K562 (cell line): ENCODE results near the gene RHD. TPM values are rescaled to one million over a fixed set of nuclear protein-coding genes. Genes with fewer than 3 reads are reported as not detected.

Source experiments
- ASH1L ChIP-seq: fragments of 450-650 bp; IDR thresholded peaks from 2 replicates; pipeline ENCODE4 v1.6.1; 2018; ENCODE audit warnings: borderline replicate concordance, mild to moderate bottlenecking, low read depth; ENCODE audit not compliant: partially characterized antibody
- MLX ChIP-seq, 2 experiments: fragments of 450-650 bp in 1 of 2; sonication (generic) in 1 of 2; formaldehyde crosslinking; conservative IDR thresholded peaks; 2 replicates each; pipeline versions ENCODE4 v1.4.0 to v1.8.1; 2020 to 2022; ENCODE audit warnings: mild to moderate bottlenecking in 1 of 2, missing genetic modification reagents in 1 of 2
- MYBL2 ChIP-seq, 2 experiments: fragments of 450-650 bp in 1 of 2; sonication (generic) in 1 of 2; formaldehyde crosslinking in 1 of 2; IDR thresholded peaks; 2 replicates each; pipeline versions ENCODE4 v1.6.1 to v1.8.1; 2017 to 2022; ENCODE audit warnings: borderline replicate concordance in 1 of 2, inconsistent platforms in 1 of 2, low read depth in 1 of 2, mild to moderate bottlenecking in 1 of 2, missing genetic modification reagents in 1 of 2, moderate library complexity in 1 of 2
- NELFE ChIP-seq: IDR thresholded peaks from 2 replicates; pipeline ENCODE4 v1.6.1; 2011; ENCODE audit warnings: mild to moderate bottlenecking; ENCODE audit not compliant: insufficient read depth, insufficient read length
- TAF7 ChIP-seq: fragments of 450-650 bp; IDR thresholded peaks from 2 replicates; pipeline ENCODE4 v1.6.1; 2016; ENCODE audit warnings: missing genetic modification characterization, missing compliant biosample characterization
- THRB ChIP-seq: fragments of 450-650 bp; formaldehyde crosslinking; conservative IDR thresholded peaks from 2 replicates; pipeline ENCODE4 v1.4.0; 2022; ENCODE audit warnings: mild to moderate bottlenecking, missing genetic modification characterization
- ZNF121 ChIP-seq: sonication (generic); formaldehyde crosslinking; conservative IDR thresholded peaks from 2 replicates; pipeline ENCODE4 v1.8.0; 2022; ENCODE audit warnings: missing genetic modification reagents
- ZNF184 ChIP-seq: sonication (generic); formaldehyde crosslinking; IDR thresholded peaks from 2 replicates; pipeline ENCODE4 v1.5.0; 2020; ENCODE audit warnings: missing genetic modification reagents
- ZNF197 ChIP-seq: fragments of 200-800 bp; sonication (Bioruptor generic); IDR thresholded peaks from 2 replicates; pipeline ENCODE4 v1.6.1; 2016; ENCODE audit warnings: low read depth, missing genetic modification characterization, missing compliant biosample characterization
- ZNF395 ChIP-seq: fragments of 200-800 bp; sonication (Bioruptor generic); IDR thresholded peaks from 2 replicates; pipeline ENCODE4 v1.6.1; 2017; ENCODE audit warnings: missing genetic modification characterization, missing compliant biosample characterization
- ZSCAN32 ChIP-seq: fragments of 450-650 bp; formaldehyde crosslinking; IDR thresholded peaks from 2 replicates; pipeline ENCODE4 v1.4.0; 2020; ENCODE audit warnings: mild to moderate bottlenecking, moderate library complexity
- polyA plus RNA-seq, 8 experiments: library from polyadenylated mRNA; depleted of rRNA in 4 of 8; stranded (reverse) in 5 of 8; unstranded in 3 of 8; fragments of >200 nt; fragmentation: Nextera tagmentation in 2 of 8; fragmentation: Illumina TruSeq in 1 of 8; extraction: Ambion mirVana in 2 of 8; extraction: Trizol in 1 of 8; gene quantifications; 2 replicates each; pipeline versions ENCODE4 v1.2.1 to v1.2.3, GENCODE V29; 2011 to 2014; ENCODE audit warnings: inconsistent platforms in 1 of 8, missing spikeins in 1 of 8
- total RNA-seq, 7 experiments: library from RNA; depleted of rRNA in 6 of 7; stranded (reverse); fragments of >200 nt in 6 of 7; fragmentation: Illumina TruSeq in 2 of 7; extraction: Trizol in 2 of 7; gene quantifications; 2 replicates each; pipeline versions ENCODE4 v1.2.1 to v1.2.3, GENCODE V29; 2011 to 2021; ENCODE audit warnings: low replicate concordance in 1 of 7
- TF ChIP-seq, protein P1 (sequence below): fragments of 450-650 bp; IDR thresholded peaks from 2 replicates; pipeline ENCODE4 v1.7.1; 2018; ENCODE audit warnings: mild to moderate bottlenecking, low read depth; ENCODE audit not compliant: partially characterized antibody
- TF ChIP-seq, protein P2 (sequence below): fragments of 250-450 bp; sonication (Bioruptor Pico); IDR thresholded peaks from 2 replicates; pipeline ENCODE4 v1.8.0; 2022; ENCODE audit warnings: inconsistent platforms

Gene RHD
- total and polyA plus RNA-seq, 9 of the 15 experiments (the other 6 are each of a cell fraction or from before 2014, with no cell fraction given) = 8.8 to 32.4 (median 15.0) TPM

DNA sequence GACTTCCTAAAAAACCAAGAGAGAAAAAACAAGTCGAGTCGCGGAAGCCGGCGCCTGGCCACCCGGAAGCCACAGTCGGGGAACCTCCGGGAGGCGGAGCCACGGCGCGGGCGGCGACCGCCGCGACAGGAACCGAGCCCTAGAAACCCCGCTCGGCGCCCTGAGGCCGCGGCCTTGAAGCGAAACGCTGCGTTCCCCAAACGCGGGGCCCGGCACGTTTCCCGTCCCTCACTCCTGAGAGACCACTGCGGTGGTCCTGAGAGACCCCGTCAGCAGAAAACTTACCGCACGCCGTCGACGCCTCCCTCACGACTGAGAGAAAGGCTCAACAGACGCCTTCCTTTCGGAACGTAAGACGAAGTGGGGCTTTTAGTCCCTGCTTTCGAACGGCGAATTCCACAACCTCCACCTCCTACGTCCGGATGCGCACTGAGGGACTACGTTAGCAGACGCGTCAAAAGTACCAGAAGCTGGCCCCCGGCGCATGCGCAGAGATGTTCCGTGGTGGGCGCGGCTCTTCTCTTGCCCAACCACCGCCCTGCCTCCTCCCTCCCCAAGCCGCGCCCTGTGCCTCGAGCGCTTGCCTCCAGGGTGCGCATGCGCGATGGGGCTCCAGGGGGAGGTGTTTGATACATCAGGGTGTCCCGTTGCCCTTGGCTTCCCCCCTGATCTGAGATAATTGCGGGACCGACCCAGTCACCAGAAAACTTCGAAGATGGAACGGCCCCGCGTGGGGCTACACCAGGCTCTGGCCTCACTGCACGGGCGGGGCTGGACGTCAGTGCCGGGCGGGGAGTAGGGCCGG is 25.1 kb upstream of the RHD start, which contains the start of gene RSRP1 (continued):
- TF ChIP-seq, protein P1, sequence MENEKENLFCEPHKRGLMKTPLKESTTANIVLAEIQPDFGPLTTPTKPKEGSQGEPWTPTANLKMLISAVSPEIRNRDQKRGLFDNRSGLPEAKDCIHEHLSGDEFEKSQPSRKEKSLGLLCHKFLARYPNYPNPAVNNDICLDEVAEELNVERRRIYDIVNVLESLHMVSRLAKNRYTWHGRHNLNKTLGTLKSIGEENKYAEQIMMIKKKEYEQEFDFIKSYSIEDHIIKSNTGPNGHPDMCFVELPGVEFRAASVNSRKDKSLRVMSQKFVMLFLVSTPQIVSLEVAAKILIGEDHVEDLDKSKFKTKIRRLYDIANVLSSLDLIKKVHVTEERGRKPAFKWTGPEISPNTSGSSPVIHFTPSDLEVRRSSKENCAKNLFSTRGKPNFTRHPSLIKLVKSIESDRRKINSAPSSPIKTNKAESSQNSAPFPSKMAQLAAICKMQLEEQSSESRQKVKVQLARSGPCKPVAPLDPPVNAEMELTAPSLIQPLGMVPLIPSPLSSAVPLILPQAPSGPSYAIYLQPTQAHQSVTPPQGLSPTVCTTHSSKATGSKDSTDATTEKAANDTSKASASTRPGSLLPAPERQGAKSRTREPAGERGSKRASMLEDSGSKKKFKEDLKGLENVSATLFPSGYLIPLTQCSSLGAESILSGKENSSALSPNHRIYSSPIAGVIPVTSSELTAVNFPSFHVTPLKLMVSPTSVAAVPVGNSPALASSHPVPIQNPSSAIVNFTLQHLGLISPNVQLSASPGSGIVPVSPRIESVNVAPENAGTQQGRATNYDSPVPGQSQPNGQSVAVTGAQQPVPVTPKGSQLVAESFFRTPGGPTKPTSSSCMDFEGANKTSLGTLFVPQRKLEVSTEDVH = peak; percentile 63
- peak; percentile 95 for TF ChIP-seq THRB
- peak; percentile 25 for TF ChIP-seq ZNF395 (CRISPR knock-in tag)
- no peak for TF ChIP-seq ZNF197 (CRISPR knock-in tag)
- no peak for TF ChIP-seq ASH1L
- no peak for TF ChIP-seq ZNF121
- TF ChIP-seq MLX (CRISPR knock-in tag; conservative IDR thresholded peaks at IDR 0.05) = peak in 1 of 2 experiments; percentile 94; a peak in 2 of 4 replicates
- TF ChIP-seq ZSCAN32 (CRISPR knock-in tag) = peak; percentile 64; the same call in 1 of the 2 replicates
- TF ChIP-seq MYBL2 (IDR thresholded peaks at IDR 0.05; ENCODE audit: low read depth) = no peak
- TF ChIP-seq MYBL2 (CRISPR knock-in tag; IDR thresholded peaks at IDR 0.05; ENCODE audit: borderline replicate concordance) = peak; percentile 24; the same call in 1 of the 2 replicates
- no peak for TF ChIP-seq NELFE
- TF ChIP-seq ZNF184 = no peak
- peak; percentile 95 for TF ChIP-seq TAF7 (tag)
- TF ChIP-seq, protein P2, sequence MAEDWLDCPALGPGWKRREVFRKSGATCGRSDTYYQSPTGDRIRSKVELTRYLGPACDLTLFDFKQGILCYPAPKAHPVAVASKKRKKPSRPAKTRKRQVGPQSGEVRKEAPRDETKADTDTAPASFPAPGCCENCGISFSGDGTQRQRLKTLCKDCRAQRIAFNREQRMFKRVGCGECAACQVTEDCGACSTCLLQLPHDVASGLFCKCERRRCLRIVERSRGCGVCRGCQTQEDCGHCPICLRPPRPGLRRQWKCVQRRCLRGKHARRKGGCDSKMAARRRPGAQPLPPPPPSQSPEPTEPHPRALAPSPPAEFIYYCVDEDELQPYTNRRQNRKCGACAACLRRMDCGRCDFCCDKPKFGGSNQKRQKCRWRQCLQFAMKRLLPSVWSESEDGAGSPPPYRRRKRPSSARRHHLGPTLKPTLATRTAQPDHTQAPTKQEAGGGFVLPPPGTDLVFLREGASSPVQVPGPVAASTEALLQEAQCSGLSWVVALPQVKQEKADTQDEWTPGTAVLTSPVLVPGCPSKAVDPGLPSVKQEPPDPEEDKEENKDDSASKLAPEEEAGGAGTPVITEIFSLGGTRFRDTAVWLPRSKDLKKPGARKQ (CRISPR knock-in tag) = no peak
